HL-60 (cell line): ENCODE data around the gene CTCF.

Experiments used
- POLR2AphosphoS5 ChIP-seq: IDR thresholded peaks from 2 replicates; pipeline ENCODE4 v1.6.1; 2012; ENCODE audit warnings: low read depth
- SPI1 ChIP-seq: IDR thresholded peaks from 2 replicates; pipeline ENCODE4 v1.6.1; 2012; ENCODE audit warnings: low read depth, mild to moderate bottlenecking, borderline replicate concordance
- TF ChIP-seq, protein P1 (sequence below): IDR thresholded peaks from one replicate; pipeline ENCODE4 v1.5.1; 2011; ENCODE audit warnings: low read length, control low read depth, inconsistent platforms; ENCODE audit not compliant: insufficient read depth
- TF ChIP-seq, protein P2 (sequence below): IDR thresholded peaks from 2 replicates; pipeline ENCODE4 v1.6.1; 2012; ENCODE audit warnings: low read depth; ENCODE audit not compliant: insufficient replicate concordance

DNA sequence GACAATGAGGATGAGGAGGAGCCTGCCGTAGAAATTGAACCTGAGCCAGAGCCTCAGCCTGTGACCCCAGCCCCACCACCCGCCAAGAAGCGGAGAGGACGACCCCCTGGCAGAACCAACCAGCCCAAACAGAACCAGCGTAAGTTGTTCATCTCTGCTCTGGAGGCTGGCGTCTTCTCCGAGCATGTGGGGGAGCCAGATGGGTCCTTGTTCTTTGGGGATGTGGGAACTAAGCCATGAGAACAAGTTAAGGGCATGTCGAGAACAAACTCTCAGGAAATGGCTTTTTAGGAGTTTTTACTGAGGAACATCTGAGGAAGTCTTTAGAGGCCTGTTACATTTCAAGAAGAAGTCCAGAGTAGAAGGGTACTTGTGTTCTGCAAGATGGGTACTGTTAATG is 74.4 kb downstream of the CTCF start:
- TF ChIP-seq, protein P1, sequence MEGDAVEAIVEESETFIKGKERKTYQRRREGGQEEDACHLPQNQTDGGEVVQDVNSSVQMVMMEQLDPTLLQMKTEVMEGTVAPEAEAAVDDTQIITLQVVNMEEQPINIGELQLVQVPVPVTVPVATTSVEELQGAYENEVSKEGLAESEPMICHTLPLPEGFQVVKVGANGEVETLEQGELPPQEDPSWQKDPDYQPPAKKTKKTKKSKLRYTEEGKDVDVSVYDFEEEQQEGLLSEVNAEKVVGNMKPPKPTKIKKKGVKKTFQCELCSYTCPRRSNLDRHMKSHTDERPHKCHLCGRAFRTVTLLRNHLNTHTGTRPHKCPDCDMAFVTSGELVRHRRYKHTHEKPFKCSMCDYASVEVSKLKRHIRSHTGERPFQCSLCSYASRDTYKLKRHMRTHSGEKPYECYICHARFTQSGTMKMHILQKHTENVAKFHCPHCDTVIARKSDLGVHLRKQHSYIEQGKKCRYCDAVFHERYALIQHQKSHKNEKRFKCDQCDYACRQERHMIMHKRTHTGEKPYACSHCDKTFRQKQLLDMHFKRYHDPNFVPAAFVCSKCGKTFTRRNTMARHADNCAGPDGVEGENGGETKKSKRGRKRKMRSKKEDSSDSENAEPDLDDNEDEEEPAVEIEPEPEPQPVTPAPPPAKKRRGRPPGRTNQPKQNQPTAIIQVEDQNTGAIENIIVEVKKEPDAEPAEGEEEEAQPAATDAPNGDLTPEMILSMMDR = no peak
- TF ChIP-seq, protein P2, sequence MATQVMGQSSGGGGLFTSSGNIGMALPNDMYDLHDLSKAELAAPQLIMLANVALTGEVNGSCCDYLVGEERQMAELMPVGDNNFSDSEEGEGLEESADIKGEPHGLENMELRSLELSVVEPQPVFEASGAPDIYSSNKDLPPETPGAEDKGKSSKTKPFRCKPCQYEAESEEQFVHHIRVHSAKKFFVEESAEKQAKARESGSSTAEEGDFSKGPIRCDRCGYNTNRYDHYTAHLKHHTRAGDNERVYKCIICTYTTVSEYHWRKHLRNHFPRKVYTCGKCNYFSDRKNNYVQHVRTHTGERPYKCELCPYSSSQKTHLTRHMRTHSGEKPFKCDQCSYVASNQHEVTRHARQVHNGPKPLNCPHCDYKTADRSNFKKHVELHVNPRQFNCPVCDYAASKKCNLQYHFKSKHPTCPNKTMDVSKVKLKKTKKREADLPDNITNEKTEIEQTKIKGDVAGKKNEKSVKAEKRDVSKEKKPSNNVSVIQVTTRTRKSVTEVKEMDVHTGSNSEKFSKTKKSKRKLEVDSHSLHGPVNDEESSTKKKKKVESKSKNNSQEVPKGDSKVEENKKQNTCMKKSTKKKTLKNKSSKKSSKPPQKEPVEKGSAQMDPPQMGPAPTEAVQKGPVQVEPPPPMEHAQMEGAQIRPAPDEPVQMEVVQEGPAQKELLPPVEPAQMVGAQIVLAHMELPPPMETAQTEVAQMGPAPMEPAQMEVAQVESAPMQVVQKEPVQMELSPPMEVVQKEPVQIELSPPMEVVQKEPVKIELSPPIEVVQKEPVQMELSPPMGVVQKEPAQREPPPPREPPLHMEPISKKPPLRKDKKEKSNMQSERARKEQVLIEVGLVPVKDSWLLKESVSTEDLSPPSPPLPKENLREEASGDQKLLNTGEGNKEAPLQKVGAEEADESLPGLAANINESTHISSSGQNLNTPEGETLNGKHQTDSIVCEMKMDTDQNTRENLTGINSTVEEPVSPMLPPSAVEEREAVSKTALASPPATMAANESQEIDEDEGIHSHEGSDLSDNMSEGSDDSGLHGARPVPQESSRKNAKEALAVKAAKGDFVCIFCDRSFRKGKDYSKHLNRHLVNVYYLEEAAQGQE = no peak
- TF ChIP-seq SPI1 = no peak
- TF ChIP-seq POLR2AphosphoS5 = no peak
